Esophagus muscularis mucosa (tissue), 4 donors: Measurements from ENCODE around the gene SH2D3A. TPM values are rescaled to one million over a fixed set of nuclear protein-coding genes. Genes with fewer than 3 reads are reported as not detected.

ENCODE experiments used
- DNase-seq: peaks from one replicate; pipeline ENCODE4 v3.0.0-alpha.2; 2017; ENCODE audit errors: extremely low spot score
- H3K27ac ChIP-seq, 4 donors: fragments of 200-600 bp; sonication (generic); replicated peaks in 1 of 4; 1 replicate in 3 of 4; 2 replicates in 1 of 4; pipeline ENCODE4 v1.5.1; 2016 to 2019; ENCODE audit warnings: mild to moderate bottlenecking in 1 of 4
- H3K27me3 ChIP-seq, 4 donors: fragments of 200-600 bp; sonication (generic); one replicate each; pipeline versions ENCODE4 v1.5.1 to v1.6.0; 2016 to 2019
- H3K36me3 ChIP-seq, 4 donors: fragments of 200-600 bp; sonication (generic); one replicate each; pipeline ENCODE4 v1.5.1; 2016 to 2019
- H3K4me1 ChIP-seq, 4 donors: fragments of 200-600 bp; sonication (generic); one replicate each; pipeline ENCODE4 v1.5.1; 2016 to 2019
- H3K4me3 ChIP-seq, 4 donors: fragments of 200-600 bp; sonication (generic); 1 replicate in 2 of 4; 2 replicates in 2 of 4; pipeline ENCODE4 v1.5.1; 2016 to 2019; ENCODE audit warnings: mild to moderate bottlenecking in 4 of 4, moderate library complexity in 1 of 4
- H3K9me3 ChIP-seq, 4 donors: fragments of 200-600 bp; sonication (generic); 1 replicate in 3 of 4; 2 replicates in 1 of 4; pipeline ENCODE4 v1.5.1; 2016 to 2019
- EP300 ChIP-seq: sonication (generic); formaldehyde crosslinking; IDR thresholded peaks from one replicate; pipeline ENCODE4 v1.6.1; 2017; ENCODE audit warnings: antibody characterized with exemption
- POLR2A ChIP-seq: fragments of 450-650 bp; IDR thresholded peaks from one replicate; pipeline ENCODE4 v1.6.1; 2017; ENCODE audit warnings: antibody characterized with exemption, moderate library complexity, mild to moderate bottlenecking, low read depth
- POLR2AphosphoS5 ChIP-seq, 2 donors: sonication (generic); formaldehyde crosslinking; IDR thresholded peaks; one replicate each; pipeline ENCODE4 v1.6.1; 2017; ENCODE audit warnings: antibody characterized with exemption in 2 of 2
- WGBS: methylation state at CpG from one replicate; pipeline ENCODE4 v1.1.5; 2018; 5-methylcytosine and 5-hydroxymethylcytosine counted together
- intact Hi-C: fragments of 100-400 bp; cut with DNase I; formaldehyde crosslinking; loops from one replicate; pipeline ENCODE4 v1.15.1; 2023
- total RNA-seq, 4 donors: library from RNA; depleted of rRNA; stranded (reverse); fragments of >200 nt; gene quantifications; one replicate each; pipeline versions ENCODE4 v1.1.0 to v1.2.1, GENCODE V29; 2016
- TF ChIP-seq, protein P1 (sequence below), 3 experiments: fragments of 200-600 bp in 2 of 3; fragments of 450-650 bp in 1 of 3; sonication (generic) in 2 of 3; IDR thresholded peaks; one replicate each; pipeline ENCODE4 v1.5.1; 2017 to 2019; ENCODE audit warnings: antibody characterized with exemption in 3 of 3, mild to moderate bottlenecking in 2 of 3, moderate library complexity in 1 of 3

SH2D3A gene
- total RNA-seq, 4 donors from 2014 or later = 0.33 to 0.34 TPM; not detected in 2

- Histone ChIP-seq H3K9me3 (no peaks in the 10 kb centered on the region), H3K27me3 (no peaks in the 10 kb centered on the region), H3K4me1 (peaks cover 51 to 68% (median 64%) of the 10 kb centered on the region in 4 donors), H3K4me3 (peak overlapping the region in 3 of 4 donors; percentile 31 to 45 (median 33)), H3K27ac (peak overlapping the region; percentile 85 to 92 (median 89)), H3K36me3 (peaks cover 35 to 68% (median 49%) of the 10 kb centered on the region in 4 donors)
- 87% methylated on average over 15 of the region's 15 CpGs for WGBS
- DNase-seq = no peak
- intact Hi-C loops = loop anchor here (10.0 kb wide), 1 partner anchor 321 kb away; the partner anchor contains the start of gene ZNF557
- TF ChIP-seq EP300 (no peak), POLR2A (no peak), POLR2AphosphoS5 (IDR thresholded peaks at IDR 0.05) (no peak)
- TF ChIP-seq, protein P1, sequence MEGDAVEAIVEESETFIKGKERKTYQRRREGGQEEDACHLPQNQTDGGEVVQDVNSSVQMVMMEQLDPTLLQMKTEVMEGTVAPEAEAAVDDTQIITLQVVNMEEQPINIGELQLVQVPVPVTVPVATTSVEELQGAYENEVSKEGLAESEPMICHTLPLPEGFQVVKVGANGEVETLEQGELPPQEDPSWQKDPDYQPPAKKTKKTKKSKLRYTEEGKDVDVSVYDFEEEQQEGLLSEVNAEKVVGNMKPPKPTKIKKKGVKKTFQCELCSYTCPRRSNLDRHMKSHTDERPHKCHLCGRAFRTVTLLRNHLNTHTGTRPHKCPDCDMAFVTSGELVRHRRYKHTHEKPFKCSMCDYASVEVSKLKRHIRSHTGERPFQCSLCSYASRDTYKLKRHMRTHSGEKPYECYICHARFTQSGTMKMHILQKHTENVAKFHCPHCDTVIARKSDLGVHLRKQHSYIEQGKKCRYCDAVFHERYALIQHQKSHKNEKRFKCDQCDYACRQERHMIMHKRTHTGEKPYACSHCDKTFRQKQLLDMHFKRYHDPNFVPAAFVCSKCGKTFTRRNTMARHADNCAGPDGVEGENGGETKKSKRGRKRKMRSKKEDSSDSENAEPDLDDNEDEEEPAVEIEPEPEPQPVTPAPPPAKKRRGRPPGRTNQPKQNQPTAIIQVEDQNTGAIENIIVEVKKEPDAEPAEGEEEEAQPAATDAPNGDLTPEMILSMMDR (IDR thresholded peaks at IDR 0.05) = no peak
Observed at GRCh38 chr19:6743714-6744380, 23.4 kb downstream of the SH2D3A start.

DNA sequence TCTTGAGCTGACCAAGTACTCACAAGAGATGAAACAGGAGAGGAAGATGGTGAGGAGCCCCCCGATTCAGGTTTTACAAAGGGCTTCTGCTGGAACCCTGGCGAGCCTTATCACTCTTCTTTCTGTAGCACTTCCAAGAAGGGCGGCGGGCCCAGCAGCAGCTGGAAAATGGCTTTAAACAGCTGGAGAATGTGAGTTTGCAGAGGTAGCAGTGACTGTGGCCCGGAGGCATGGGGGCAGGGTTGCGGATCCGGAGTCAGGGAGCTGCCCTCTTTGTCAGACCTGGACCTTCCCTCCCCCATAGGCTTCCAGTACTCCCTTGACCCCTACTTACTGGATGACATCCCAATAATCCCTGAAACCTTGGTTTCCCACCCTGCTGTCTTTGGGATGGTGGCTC lies 24.2 kb downstream of the SH2D3A start:
- Histone ChIP-seq H3K9me3 (no peaks in the 10 kb centered on the region), H3K4me1 (peaks cover 56 to 71% (median 69%) of the 10 kb centered on the region in 4 donors), H3K27ac (peak overlapping the region; percentile 85 to 92 (median 89)), H3K4me3 (peak overlapping the region in 1 of 4 donors; percentile 4), H3K36me3 (peaks cover 28 to 60% (median 41%) of the 10 kb centered on the region in 4 donors), H3K27me3 (no peaks in the 10 kb centered on the region)
- DNase-seq = no peak
- intact Hi-C loops = loop anchor here (10.0 kb wide), 1 partner anchor 322 kb away; the partner anchor contains the start of gene ZNF557
- no peak for TF ChIP-seq POLR2AphosphoS5 (IDR thresholded peaks at IDR 0.05)
- TF ChIP-seq POLR2A = no peak
- TF ChIP-seq, protein P1 (IDR thresholded peaks at IDR 0.05) = no peak
- no peak for TF ChIP-seq EP300
- WGBS = 55% methylated on average over 7 of the region's 7 CpGs

GRCh38 chr19:6740589-6741343 lies 26.5 kb downstream of the SH2D3A start:
- Histone ChIP-seq H3K36me3 (peaks cover 7 to 37% (median 18%) of the 10 kb centered on the region in 4 donors), H3K9me3 (no peaks in the 10 kb centered on the region), H3K27ac (peak overlapping the region; percentile 92 to 96 (median 95)), H3K27me3 (no peaks in the 10 kb centered on the region), H3K4me1 (peaks cover 57 to 81% (median 75%) of the 10 kb centered on the region in 4 donors), H3K4me3 (peak overlapping the region; percentile 84 to 96 (median 90))
- WGBS = 2% methylated on average over 6 of the region's 46 CpGs
- TF ChIP-seq POLR2A (no peak), EP300 (peak; percentile 39), POLR2AphosphoS5 (IDR thresholded peaks at IDR 0.05) (peak; percentile 47 to 66)
- TF ChIP-seq, protein P1 (IDR thresholded peaks at IDR 0.05) = no peak
- intact Hi-C loops = loop anchor here (10.0 kb wide), 1 partner anchor 324 kb away; the partner anchor contains the start of gene ZNF557
- no peak for DNase-seq

DNA sequence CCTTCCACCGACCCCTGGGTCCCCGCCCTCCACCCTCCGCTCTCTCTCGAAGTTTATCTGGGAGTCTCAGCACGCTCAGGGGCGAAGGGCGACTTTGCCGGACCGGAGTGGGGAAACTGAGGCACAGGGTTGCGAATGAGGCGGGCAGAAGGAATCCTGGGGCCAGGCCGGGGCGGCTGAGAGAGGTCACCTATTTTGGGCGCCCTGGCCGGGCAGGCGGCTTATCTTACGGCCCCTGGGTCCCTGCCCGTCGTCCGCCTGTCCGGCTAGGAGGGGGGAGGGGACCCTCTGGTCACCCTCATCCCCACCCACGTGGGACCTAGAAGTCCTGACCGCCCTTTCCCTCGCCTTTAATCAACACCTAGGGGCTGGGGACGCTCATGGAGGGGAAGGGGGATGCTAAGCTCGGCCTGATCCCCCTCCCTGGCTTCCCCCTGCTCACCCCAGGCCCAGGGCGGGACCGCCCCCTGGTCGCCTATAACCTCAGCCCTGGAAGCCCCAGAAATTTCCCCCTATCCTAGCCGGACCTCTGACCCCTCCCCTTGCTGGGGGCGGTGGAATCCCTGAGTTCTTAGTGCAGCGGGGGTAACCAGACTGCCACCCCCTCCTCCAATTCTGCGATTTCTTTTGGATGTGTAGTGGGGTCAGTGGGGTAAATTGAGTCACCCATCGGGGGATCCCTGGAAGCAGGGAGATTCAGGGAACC lies 27.2 kb downstream of the SH2D3A start:
- H3K9me3 ChIP-seq = no peaks in the 10 kb centered on the region
- TF ChIP-seq, protein P1 (IDR thresholded peaks at IDR 0.05) = no peak
- TF ChIP-seq EP300 (no peak), POLR2AphosphoS5 (IDR thresholded peaks at IDR 0.05) (no peak), POLR2A (no peak)
- DNase-seq = no peak
- H3K27ac ChIP-seq = peak overlapping the region; percentile 92 to 96 (median 95)
- intact Hi-C loops = loop anchor here (5.0 to 10.0 kb wide), 4 partner anchors 105 to 325 kb away; partner anchors contain the start of gene ZNF557
- H3K36me3 ChIP-seq = peaks cover 7 to 32% (median 15%) of the 10 kb centered on the region in 4 donors
- H3K4me1 ChIP-seq = peaks cover 56 to 81% (median 74%) of the 10 kb centered on the region in 4 donors
- H3K4me3 ChIP-seq = peak overlapping the region; percentile 84 to 96 (median 90)
- WGBS = under 1% methylated on average over 23 of the region's 34 CpGs
- no peaks in the 10 kb centered on the region for H3K27me3 ChIP-seq
